Panc1 (cell line): Measurements from ENCODE around the gene GLT8D1. TPM values are rescaled to one million over a fixed set of nuclear protein-coding genes. Genes with fewer than 3 reads are reported as not detected.

Experiments
- ATAC-seq: fragments of 200-7000 bp; cut with Tn5 transposase; 2 replicates; pipeline ENCODE4 v1.9.1; 2020; ENCODE audit warnings: mild to moderate bottlenecking, moderate library complexity
- BruUV-seq: library from RNA; stranded (reverse); fragments of 400-500 nt; replicated peaks from 2 replicates; lab custom pipeline; 2021; lab: Mats Ljungman, UMichigan
- CTCF ChIA-PET: fragments of 300-600 bp; sonication (Branson Sonifier 250); formaldehyde crosslinking; loops from one replicate; lab custom pipeline; 2022; ENCODE audit warnings: antibody characterized with exemption; lab: Charles Lee
- POLR2A ChIA-PET: fragments of 300-600 bp; sonication (Branson Sonifier 250); formaldehyde crosslinking; loops from one replicate; lab custom pipeline; 2022; ENCODE audit warnings: antibody characterized with exemption; lab: Charles Lee
- DNase-seq: peaks from one replicate; pipeline ENCODE4 v3.0.0-alpha.2; 2010; ENCODE audit warnings: low read depth, low spot score
- H3K27ac ChIP-seq: 2 replicates; pipeline ENCODE4 v1.5.1; 2011; ENCODE audit warnings: mild to moderate bottlenecking, low read length, inconsistent platforms
- H3K27me3 ChIP-seq: fragments of 200-500 bp; sonication (Bioruptor generic); 2 replicates; pipeline ENCODE4 v1.6.0; 2014; ENCODE audit warnings: low read length, inconsistent platforms; ENCODE audit not compliant: control insufficient read depth, insufficient read depth
- H3K36me3 ChIP-seq: fragments of 200-500 bp; sonication (Bioruptor generic); 2 replicates; pipeline ENCODE4 v1.5.1; 2014; ENCODE audit warnings: inconsistent platforms, mild to moderate bottlenecking, low read length, moderate library complexity; ENCODE audit not compliant: control insufficient read depth, insufficient read depth
- H3K4me1 ChIP-seq: 2 replicates; pipeline ENCODE4 v1.5.1; 2011; ENCODE audit warnings: inconsistent platforms, mild to moderate bottlenecking, low read length, moderate library complexity; ENCODE audit not compliant: control insufficient read depth, insufficient read depth
- H3K4me3 ChIP-seq, 2 experiments: 2 replicates each; pipeline ENCODE4 v1.5.1; 2011 to 2012; ENCODE audit warnings: low read depth in 2 of 2, low read length in 2 of 2, mild to moderate bottlenecking in 2 of 2, inconsistent platforms in 1 of 2, moderate library complexity in 1 of 2
- H3K9me3 ChIP-seq: fragments of 200-500 bp; sonication (Bioruptor generic); 2 replicates; pipeline ENCODE4 v1.5.1; 2014; ENCODE audit warnings: low read depth, mild to moderate bottlenecking, inconsistent platforms, low read length, moderate library complexity; ENCODE audit not compliant: control insufficient read depth, insufficient read depth
- POLR2AphosphoS5 ChIP-seq: IDR thresholded peaks from 2 replicates; pipeline ENCODE4 v1.6.1; 2012; ENCODE audit warnings: mild to moderate bottlenecking, low read depth, low read length, moderate library complexity
- SIN3A ChIP-seq: IDR thresholded peaks from 2 replicates; pipeline ENCODE4 v1.6.1; 2012; ENCODE audit warnings: low read depth, mild to moderate bottlenecking, low read length, moderate library complexity, borderline replicate concordance; ENCODE audit not compliant: insufficient read depth
- TCF7L2 ChIP-seq: IDR thresholded peaks from 2 replicates; pipeline ENCODE4 v1.6.1; 2011; ENCODE audit warnings: mild to moderate bottlenecking, low read depth, low read length, inconsistent platforms
- in situ Hi-C: cut with HindIII; loops from 2 replicates; pipeline ENCODE4 v1.10.0; 2016; ENCODE audit warnings: low sequenced_read_pairs, low pct_unique_long_range_greater_than_20kb
- intact Hi-C: fragments of 100-400 bp; cut with micrococcal nuclease; formaldehyde crosslinking; loops from one replicate; pipeline ENCODE4 v1.10.0; 2022; ENCODE audit not compliant: unreplicated experiment
- total RNA-seq: library from RNA; stranded (reverse); gene quantifications from one replicate; pipeline ENCODE4 v1.2.1, GENCODE V29; 2021; ENCODE audit not compliant: unreplicated experiment
- TF ChIP-seq, protein P1 (sequence below): fragments of 450-650 bp; IDR thresholded peaks from 2 replicates; pipeline ENCODE4 v1.5.1; 2017; ENCODE audit warnings: mild to moderate bottlenecking
- TF ChIP-seq, protein P2 (sequence below), 2 experiments: IDR thresholded peaks; 2 replicates each; pipeline ENCODE4 v1.6.1; 2011 to 2012; ENCODE audit warnings: low read depth in 2 of 2, control low read depth in 1 of 2, low read length in 1 of 2, mild to moderate bottlenecking in 1 of 2, moderate library complexity in 1 of 2; ENCODE audit not compliant: insufficient read depth in 1 of 2

Gene GLT8D1
- total RNA-seq, 1 experiment from 2014 or later, result 51.3 TPM

DNA sequence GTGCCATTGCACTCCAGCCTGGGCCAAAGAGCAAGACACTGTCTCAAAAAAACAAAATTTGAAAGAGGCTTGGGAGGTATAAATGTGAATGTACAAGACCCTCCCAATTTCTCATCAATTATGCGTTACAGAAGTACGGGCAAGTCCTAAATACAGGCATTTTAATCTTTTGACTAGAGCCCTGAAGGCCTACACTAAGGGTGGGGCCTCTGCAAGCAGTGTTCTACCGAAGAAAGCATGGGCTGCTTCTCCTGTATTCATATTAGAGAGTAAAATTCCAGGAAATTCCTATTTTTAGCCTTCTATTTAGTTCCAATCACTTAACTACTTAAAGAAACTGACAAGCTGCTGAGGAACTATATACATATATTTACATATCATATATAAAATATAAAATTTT lies 45.5 kb downstream of the GLT8D1 start:
- Histone ChIP-seq H3K36me3 (peaks cover 9% of the 10 kb centered on the region), H3K4me3 (no peak overlapping the region), H3K27me3 (no peaks in the 10 kb centered on the region), H3K4me1 (no peaks in the 10 kb centered on the region), H3K27ac (no peak overlapping the region), H3K9me3 (no peaks in the 10 kb centered on the region)
- CTCF ChIA-PET, result no interaction called here
- no TSS peak for BruUV-seq
- no peak for TF ChIP-seq TCF7L2
- no peak for TF ChIP-seq POLR2AphosphoS5
- TF ChIP-seq, protein P1, sequence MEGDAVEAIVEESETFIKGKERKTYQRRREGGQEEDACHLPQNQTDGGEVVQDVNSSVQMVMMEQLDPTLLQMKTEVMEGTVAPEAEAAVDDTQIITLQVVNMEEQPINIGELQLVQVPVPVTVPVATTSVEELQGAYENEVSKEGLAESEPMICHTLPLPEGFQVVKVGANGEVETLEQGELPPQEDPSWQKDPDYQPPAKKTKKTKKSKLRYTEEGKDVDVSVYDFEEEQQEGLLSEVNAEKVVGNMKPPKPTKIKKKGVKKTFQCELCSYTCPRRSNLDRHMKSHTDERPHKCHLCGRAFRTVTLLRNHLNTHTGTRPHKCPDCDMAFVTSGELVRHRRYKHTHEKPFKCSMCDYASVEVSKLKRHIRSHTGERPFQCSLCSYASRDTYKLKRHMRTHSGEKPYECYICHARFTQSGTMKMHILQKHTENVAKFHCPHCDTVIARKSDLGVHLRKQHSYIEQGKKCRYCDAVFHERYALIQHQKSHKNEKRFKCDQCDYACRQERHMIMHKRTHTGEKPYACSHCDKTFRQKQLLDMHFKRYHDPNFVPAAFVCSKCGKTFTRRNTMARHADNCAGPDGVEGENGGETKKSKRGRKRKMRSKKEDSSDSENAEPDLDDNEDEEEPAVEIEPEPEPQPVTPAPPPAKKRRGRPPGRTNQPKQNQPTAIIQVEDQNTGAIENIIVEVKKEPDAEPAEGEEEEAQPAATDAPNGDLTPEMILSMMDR, result no peak
- in situ Hi-C loops (no loop called here), intact Hi-C loops (no loop called here)
- POLR2A ChIA-PET, result no interaction called here
- no peak for ATAC-seq
- DNase-seq, result no peak

DNA sequence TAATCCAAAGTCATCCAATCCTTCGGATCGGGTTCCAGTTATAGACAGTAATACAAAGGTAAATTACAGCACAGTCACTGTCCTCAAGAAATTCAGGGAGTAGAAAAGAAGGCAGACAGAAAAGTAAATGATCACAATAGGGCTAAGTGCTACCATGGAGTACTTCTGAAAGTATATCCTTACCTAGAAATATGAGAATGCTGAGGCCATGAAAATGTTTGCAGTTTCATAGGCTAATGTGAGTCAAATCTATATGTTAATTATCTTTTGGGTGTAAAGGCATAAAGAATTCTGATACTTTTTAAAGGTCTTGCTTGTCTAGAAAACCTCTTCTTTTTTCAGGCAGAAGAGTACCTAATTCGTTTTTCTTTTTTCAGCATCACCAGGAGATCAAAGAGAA lies 49.7 kb downstream of the GLT8D1 start:
- ChIA-PET CTCF (no interaction called here), POLR2A (no interaction called here)
- in situ Hi-C loops, result no loop called here
- no peak overlapping the region for H3K27ac ChIP-seq
- no peak for ATAC-seq
- H3K4me1 ChIP-seq, result no peaks in the 10 kb centered on the region
- H3K36me3 ChIP-seq, result peaks cover 14% of the 10 kb centered on the region
- intact Hi-C loops, result no loop called here
- no peak overlapping the region for H3K4me3 ChIP-seq
- TF ChIP-seq TCF7L2, result no peak
- TF ChIP-seq, protein P2, sequence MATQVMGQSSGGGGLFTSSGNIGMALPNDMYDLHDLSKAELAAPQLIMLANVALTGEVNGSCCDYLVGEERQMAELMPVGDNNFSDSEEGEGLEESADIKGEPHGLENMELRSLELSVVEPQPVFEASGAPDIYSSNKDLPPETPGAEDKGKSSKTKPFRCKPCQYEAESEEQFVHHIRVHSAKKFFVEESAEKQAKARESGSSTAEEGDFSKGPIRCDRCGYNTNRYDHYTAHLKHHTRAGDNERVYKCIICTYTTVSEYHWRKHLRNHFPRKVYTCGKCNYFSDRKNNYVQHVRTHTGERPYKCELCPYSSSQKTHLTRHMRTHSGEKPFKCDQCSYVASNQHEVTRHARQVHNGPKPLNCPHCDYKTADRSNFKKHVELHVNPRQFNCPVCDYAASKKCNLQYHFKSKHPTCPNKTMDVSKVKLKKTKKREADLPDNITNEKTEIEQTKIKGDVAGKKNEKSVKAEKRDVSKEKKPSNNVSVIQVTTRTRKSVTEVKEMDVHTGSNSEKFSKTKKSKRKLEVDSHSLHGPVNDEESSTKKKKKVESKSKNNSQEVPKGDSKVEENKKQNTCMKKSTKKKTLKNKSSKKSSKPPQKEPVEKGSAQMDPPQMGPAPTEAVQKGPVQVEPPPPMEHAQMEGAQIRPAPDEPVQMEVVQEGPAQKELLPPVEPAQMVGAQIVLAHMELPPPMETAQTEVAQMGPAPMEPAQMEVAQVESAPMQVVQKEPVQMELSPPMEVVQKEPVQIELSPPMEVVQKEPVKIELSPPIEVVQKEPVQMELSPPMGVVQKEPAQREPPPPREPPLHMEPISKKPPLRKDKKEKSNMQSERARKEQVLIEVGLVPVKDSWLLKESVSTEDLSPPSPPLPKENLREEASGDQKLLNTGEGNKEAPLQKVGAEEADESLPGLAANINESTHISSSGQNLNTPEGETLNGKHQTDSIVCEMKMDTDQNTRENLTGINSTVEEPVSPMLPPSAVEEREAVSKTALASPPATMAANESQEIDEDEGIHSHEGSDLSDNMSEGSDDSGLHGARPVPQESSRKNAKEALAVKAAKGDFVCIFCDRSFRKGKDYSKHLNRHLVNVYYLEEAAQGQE (IDR thresholded peaks at IDR 0.05; ENCODE audit: insufficient read depth in 1 of 2, low read depth in 2 of 2, low read length in 1 of 2), result no peak
- TF ChIP-seq, protein P1, result no peak
- no peak for TF ChIP-seq POLR2AphosphoS5
- no peak for TF ChIP-seq SIN3A
- no peaks in the 10 kb centered on the region for H3K9me3 ChIP-seq
- no peak for DNase-seq
- no TSS peak for BruUV-seq
- H3K27me3 ChIP-seq, result no peaks in the 10 kb centered on the region
